HepG2 (cell line): ENCODE data around the gene GATAD2B. TPM values are rescaled to one million over a fixed set of nuclear protein-coding genes. Genes with fewer than 3 reads are reported as not detected.

ENCODE experiments used
- ATAC-seq: fragments of 200-7000 bp; cut with Tn5 transposase; 3 replicates; pipeline ENCODE4 v1.9.1; 2020; ENCODE audit warnings: mild to moderate bottlenecking, moderate library complexity
- BruUV-seq: library from RNA; stranded (reverse); fragments of 400-500 nt; replicated peaks from 2 replicates; lab custom pipeline; 2021; lab: Mats Ljungman, UMichigan
- CTCF ChIA-PET: fragments of 300-600 bp; formaldehyde crosslinking; extraction: SDS; loops from one replicate; lab custom pipeline; 2021; ENCODE audit warnings: low total read pairs, inconsistent platforms, low intra/inter-chr PET ratio; lab: Yijun Ruan, JAX
- POLR2A ChIA-PET: fragments of 350-600 bp; sonication (Branson Sonifier 250); formaldehyde crosslinking; loops from one replicate; lab custom pipeline; 2020; ENCODE audit warnings: antibody characterized with exemption, inconsistent platforms; lab: Yijun Ruan, JAX
- DNase-seq: peaks from one replicate; pipeline ENCODE4 v3.0.0-alpha.2; 2015; ENCODE audit warnings: low spot score
- FAIRE-seq: peaks from 3 replicates; lab custom pipeline; 2011; peaks lifted over from hg19 to GRCh38; lab: Jason Lieb, UNC
- H2AFZ ChIP-seq: one replicate; pipeline ENCODE4 v1.6.1; 2011; ENCODE audit warnings: low read length, inconsistent platforms
- H3K27ac ChIP-seq: fragments of 300-600 bp; 3 replicates; pipeline ENCODE4 v1.8.0; 2011; ENCODE audit warnings: mixed run types, mild to moderate bottlenecking, mixed read lengths, low read length, inconsistent platforms; ENCODE audit not compliant: insufficient read depth; ENCODE audit errors: extremely low read length
- H3K27me3 ChIP-seq, 2 experiments: fragments of 200-600 bp in 1 of 2; 2 replicates in 1 of 2; 3 replicates in 1 of 2; pipeline versions ENCODE4 v1.6.0 to v1.8.0; 2011; ENCODE audit warnings: low read length in 2 of 2, mild to moderate bottlenecking in 2 of 2, moderate library complexity in 2 of 2, inconsistent platforms in 1 of 2; ENCODE audit not compliant: insufficient read depth in 2 of 2, control insufficient read depth in 1 of 2
- H3K36me3 ChIP-seq, 2 experiments: fragments of 200-600 bp in 1 of 2; replicated peaks in 1 of 2; 2 replicates in 1 of 2; 3 replicates in 1 of 2; pipeline versions ENCODE4 v1.5.1 to v1.8.0; 2011; ENCODE audit warnings: low read length in 2 of 2, inconsistent platforms in 1 of 2; ENCODE audit not compliant: insufficient read depth in 2 of 2, control insufficient read depth in 1 of 2
- H3K4me1 ChIP-seq: 2 replicates; pipeline ENCODE4 v1.5.1; 2012; ENCODE audit warnings: low read length, inconsistent platforms; ENCODE audit not compliant: insufficient read depth
- H3K4me2 ChIP-seq: 2 replicates; pipeline ENCODE4 v1.6.0; 2011; ENCODE audit warnings: low read depth, low read length, inconsistent platforms
- H3K4me3 ChIP-seq, 3 experiments: fragments of 200-600 bp in 1 of 3; sonication (generic), shearing (Covaris generic) in 1 of 3; replicated peaks in 1 of 3; 2 replicates each; pipeline ENCODE4 v1.5.1; 2011 to 2016; ENCODE audit warnings: low read length in 3 of 3, inconsistent platforms in 2 of 3, low read depth in 2 of 3, mild to moderate bottlenecking in 2 of 3, control low read depth in 1 of 3, mixed read lengths in 1 of 3; ENCODE audit not compliant: insufficient read depth in 1 of 3
- H3K79me2 ChIP-seq: one replicate; pipeline ENCODE4 v1.6.1; 2011; ENCODE audit warnings: low read length, inconsistent platforms; ENCODE audit not compliant: insufficient read depth
- H3K9ac ChIP-seq: 2 replicates; pipeline ENCODE4 v1.6.0; 2011; ENCODE audit warnings: mild to moderate bottlenecking, low read depth, low read length, inconsistent platforms; ENCODE audit not compliant: insufficient read depth
- H3K9me3 ChIP-seq: 2 replicates; pipeline ENCODE4 v1.5.1; 2012; ENCODE audit warnings: mild to moderate bottlenecking, low read length
- H4K20me1 ChIP-seq: 2 replicates; pipeline ENCODE4 v1.6.0; 2011; ENCODE audit warnings: inconsistent platforms, mild to moderate bottlenecking, low read length, moderate library complexity; ENCODE audit not compliant: insufficient read depth
- CBFB ChIP-seq: sonication (generic); formaldehyde crosslinking; IDR thresholded peaks from 2 replicates; pipeline ENCODE4 v1.4.0; 2020; ENCODE audit warnings: missing genetic modification reagents
- RBAK ChIP-seq: sonication (generic); formaldehyde crosslinking; IDR thresholded peaks from 2 replicates; pipeline ENCODE4 v1.5.1; 2020; ENCODE audit warnings: mild to moderate bottlenecking, missing genetic modification reagents
- ZFP91 ChIP-seq: sonication (generic); formaldehyde crosslinking; IDR thresholded peaks from 2 replicates; pipeline ENCODE4 v1.9.0; 2022; ENCODE audit warnings: missing genetic modification reagents, mild to moderate bottlenecking, borderline replicate concordance
- ZNF101 ChIP-seq: sonication (generic); formaldehyde crosslinking; IDR thresholded peaks from 2 replicates; pipeline ENCODE4 v1.4.0; 2020; ENCODE audit warnings: mild to moderate bottlenecking, low read depth, missing genetic modification reagents, borderline replicate concordance
- ZNF567 ChIP-seq: sonication (generic); formaldehyde crosslinking; IDR thresholded peaks from 2 replicates; pipeline ENCODE4 v1.8.1; 2023; ENCODE audit warnings: mild to moderate bottlenecking, missing genetic modification reagents, borderline replicate concordance
- WGBS: methylation state at CpG from one replicate; pipeline ENCODE4 v1.1.6; 2017; ENCODE audit warnings: low lambda C conversion rate; 5-methylcytosine and 5-hydroxymethylcytosine counted together
- in situ Hi-C: cut with HindIII; loops from 2 replicates; pipeline ENCODE4 v1.10.0; 2017; ENCODE audit warnings: low pct_unique_long_range_greater_than_20kb; ENCODE audit not compliant: extremely low pct_ligation_motif_present
- intact Hi-C: fragments of 100-400 bp; cut with micrococcal nuclease; formaldehyde crosslinking; loops from one replicate; pipeline ENCODE4 v1.10.0; 2022; ENCODE audit not compliant: unreplicated experiment
- polyA plus RNA-seq, 8 experiments: library from polyadenylated mRNA; depleted of rRNA in 3 of 8; stranded (reverse) in 7 of 8; unstranded in 1 of 8; fragments of >200 nt; fragmentation: Illumina TruSeq in 4 of 8; extraction: Trizol in 4 of 8; gene quantifications; 2 replicates each; pipeline versions ENCODE4 v1.2.1 to v1.2.3, GENCODE V29; 2011 to 2016; ENCODE audit warnings: low read depth in 4 of 8, missing spikeins in 1 of 8, mixed read lengths in 1 of 8; ENCODE audit not compliant: insufficient read depth in 1 of 8
- total RNA-seq, 5 experiments: library from RNA; depleted of rRNA; stranded (reverse); fragments of >200 nt; fragmentation: Illumina TruSeq; extraction: Trizol; gene quantifications; 2 replicates each; pipeline ENCODE4 v1.2.3, GENCODE V29; 2016; ENCODE audit warnings: low read depth in 1 of 5
- TF ChIP-seq, protein P1 (sequence below): sonication (generic); formaldehyde crosslinking; IDR thresholded peaks from 2 replicates; pipeline ENCODE4 v1.8.0; 2022; ENCODE audit warnings: mild to moderate bottlenecking, missing genetic modification reagents
- TF ChIP-seq, protein P2 (sequence below): sonication (generic); formaldehyde crosslinking; IDR thresholded peaks from one replicate; pipeline ENCODE4 v1.5.1; 2020; ENCODE audit warnings: mild to moderate bottlenecking, missing genetic modification reagents; ENCODE audit errors: not compliant biosample characterization

Gene GATAD2B
- total and polyA plus RNA-seq, 2 of the 13 experiments (the other 11 are each of a cell fraction or from before 2014, with no cell fraction given): 3.2 to 5.2 TPM

DNA sequence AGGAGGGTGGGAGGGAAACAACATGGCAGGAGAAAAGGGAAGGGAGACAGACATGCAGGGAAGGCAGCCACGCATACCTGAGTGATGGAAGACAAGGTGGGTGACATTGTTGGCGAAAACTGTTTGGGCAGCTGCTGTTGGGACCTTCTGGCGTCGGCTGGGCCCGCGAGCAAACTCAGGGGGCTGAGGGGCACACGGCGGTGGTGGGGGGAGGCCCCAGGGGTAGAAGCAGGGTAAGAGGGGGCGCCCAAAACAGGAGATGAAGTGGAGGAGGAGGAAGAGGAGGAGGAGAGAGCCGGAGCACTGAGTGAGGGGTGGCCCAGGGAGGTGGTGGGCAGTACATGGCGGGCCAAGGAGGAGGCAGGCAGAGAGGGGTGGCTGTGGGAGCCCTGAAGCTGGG lies 28.4 kb upstream of the GATAD2B start:
- CTCF ChIA-PET: no interaction called here
- WGBS: 97% methylated on average over 11 of the region's 11 CpGs
- TF ChIP-seq RBAK (CRISPR knock-in tag) (no peak), ZFP91 (CRISPR knock-in tag) (no peak), ZNF101 (CRISPR knock-in tag) (no peak), CBFB (CRISPR knock-in tag) (no peak), ZNF567 (CRISPR knock-in tag) (no peak)
- TF ChIP-seq, protein P1, sequence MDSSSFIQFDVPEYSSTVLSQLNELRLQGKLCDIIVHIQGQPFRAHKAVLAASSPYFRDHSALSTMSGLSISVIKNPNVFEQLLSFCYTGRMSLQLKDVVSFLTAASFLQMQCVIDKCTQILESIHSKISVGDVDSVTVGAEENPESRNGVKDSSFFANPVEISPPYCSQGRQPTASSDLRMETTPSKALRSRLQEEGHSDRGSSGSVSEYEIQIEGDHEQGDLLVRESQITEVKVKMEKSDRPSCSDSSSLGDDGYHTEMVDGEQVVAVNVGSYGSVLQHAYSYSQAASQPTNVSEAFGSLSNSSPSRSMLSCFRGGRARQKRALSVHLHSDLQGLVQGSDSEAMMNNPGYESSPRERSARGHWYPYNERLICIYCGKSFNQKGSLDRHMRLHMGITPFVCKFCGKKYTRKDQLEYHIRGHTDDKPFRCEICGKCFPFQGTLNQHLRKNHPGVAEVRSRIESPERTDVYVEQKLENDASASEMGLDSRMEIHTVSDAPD (CRISPR knock-in tag): no peak
- TF ChIP-seq, protein P2, sequence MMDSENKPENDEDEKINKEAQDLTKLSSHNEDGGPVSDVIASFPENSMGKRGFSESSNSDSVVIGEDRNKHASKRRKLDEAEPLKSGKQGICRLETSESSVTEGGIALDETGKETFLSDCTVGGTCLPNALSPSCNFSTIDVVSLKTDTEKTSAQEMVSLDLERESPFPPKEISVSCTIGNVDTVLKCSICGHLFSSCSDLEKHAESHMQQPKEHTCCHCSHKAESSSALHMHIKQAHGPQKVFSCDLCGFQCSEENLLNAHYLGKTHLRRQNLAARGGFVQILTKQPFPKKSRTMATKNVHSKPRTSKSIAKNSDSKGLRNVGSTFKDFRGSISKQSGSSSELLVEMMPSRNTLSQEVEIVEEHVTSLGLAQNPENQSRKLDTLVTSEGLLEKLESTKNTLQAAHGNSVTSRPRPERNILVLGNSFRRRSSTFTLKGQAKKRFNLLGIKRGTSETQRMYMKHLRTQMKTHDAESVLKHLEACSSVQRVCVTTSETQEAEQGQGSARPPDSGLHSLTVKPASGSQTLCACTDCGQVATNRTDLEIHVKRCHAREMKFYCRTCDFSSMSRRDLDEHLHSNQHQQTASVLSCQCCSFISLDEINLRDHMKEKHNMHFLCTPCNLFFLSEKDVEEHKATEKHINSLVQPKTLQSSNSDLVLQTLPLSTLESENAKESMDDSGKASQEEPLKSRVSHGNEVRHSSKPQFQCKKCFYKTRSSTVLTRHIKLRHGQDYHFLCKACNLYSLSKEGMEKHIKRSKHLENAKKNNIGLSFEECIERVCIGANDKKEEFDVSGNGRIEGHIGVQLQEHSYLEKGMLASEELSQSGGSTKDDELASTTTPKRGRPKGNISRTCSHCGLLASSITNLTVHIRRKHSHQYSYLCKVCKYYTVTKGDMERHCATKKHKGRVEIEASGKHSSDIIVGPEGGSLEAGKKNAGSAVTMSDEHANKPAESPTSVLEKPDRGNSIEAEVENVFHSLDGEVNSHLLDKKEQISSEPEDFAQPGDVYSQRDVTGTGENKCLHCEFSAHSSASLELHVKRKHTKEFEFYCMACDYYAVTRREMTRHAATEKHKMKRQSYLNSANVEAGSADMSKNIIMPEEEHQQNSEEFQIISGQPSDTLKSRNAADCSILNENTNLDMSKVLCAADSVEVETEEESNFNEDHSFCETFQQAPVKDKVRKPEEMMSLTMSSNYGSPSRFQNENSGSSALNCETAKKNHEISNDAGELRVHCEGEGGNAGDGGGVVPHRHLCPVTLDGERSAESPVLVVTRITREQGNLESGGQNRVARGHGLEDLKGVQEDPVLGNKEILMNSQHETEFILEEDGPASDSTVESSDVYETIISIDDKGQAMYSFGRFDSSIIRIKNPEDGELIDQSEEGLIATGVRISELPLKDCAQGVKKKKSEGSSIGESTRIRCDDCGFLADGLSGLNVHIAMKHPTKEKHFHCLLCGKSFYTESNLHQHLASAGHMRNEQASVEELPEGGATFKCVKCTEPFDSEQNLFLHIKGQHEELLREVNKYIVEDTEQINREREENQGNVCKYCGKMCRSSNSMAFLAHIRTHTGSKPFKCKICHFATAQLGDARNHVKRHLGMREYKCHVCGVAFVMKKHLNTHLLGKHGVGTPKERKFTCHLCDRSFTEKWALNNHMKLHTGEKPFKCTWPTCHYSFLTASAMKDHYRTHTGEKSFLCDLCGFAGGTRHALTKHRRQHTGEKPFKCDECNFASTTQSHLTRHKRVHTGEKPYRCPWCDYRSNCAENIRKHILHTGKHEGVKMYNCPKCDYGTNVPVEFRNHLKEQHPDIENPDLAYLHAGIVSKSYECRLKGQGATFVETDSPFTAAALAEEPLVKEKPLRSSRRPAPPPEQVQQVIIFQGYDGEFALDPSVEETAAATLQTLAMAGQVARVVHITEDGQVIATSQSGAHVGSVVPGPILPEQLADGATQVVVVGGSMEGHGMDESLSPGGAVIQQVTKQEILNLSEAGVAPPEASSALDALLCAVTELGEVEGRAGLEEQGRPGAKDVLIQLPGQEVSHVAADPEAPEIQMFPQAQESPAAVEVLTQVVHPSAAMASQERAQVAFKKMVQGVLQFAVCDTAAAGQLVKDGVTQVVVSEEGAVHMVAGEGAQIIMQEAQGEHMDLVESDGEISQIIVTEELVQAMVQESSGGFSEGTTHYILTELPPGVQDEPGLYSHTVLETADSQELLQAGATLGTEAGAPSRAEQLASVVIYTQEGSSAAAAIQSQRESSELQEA (CRISPR knock-in tag): no peak

More for the DNA sequence above, 28.4 kb upstream of the GATAD2B start:
- Histone ChIP-seq H3K4me1 (peaks cover 40% of the 10 kb centered on the region), H3K4me3 (no peak overlapping the region), H3K27me3 (no peaks in the 10 kb centered on the region), H3K9ac (no peak overlapping the region), H4K20me1 (peaks cover 3% of the 10 kb centered on the region; the same call in 1 of the 2 replicates), H3K4me2 (no peak overlapping the region), H2AFZ (no peak overlapping the region), H3K36me3 (peaks cover 18 to 53% of the 10 kb centered on the region in 2 experiments), H3K27ac (no peak overlapping the region), H3K9me3 (no peaks in the 10 kb centered on the region), H3K79me2 (peaks cover 21% of the 10 kb centered on the region)
- no TSS peak for BruUV-seq
- DNase-seq (no peak), FAIRE-seq (no peak), ATAC-seq (no peak)
- POLR2A ChIA-PET: interaction anchor here (1.1 kb wide), 1 partner anchor 16 kb away, joined by 3 read pairs; the partner anchor contains the start of gene CREB3L4
- intact Hi-C loops: no loop called here
- in situ Hi-C loops: no loop called here
